Ramos (cell line): ENCODE measurements around the gene TTC23.
"Not testable (repeated sequence)": the region's sequence is repeated elsewhere in the genome, so short reads cannot be mapped to it uniquely, and the experiment has no call there.

Source experiments
- in situ Hi-C: fragments of 300-500 bp; cut with MboI; formaldehyde crosslinking; loops from one replicate; pipeline ENCODE4 v1.14.3; 2022; ENCODE audit warnings: low sequenced_read_pairs; ENCODE audit not compliant: unreplicated experiment

The TTC23 gene

DNA sequence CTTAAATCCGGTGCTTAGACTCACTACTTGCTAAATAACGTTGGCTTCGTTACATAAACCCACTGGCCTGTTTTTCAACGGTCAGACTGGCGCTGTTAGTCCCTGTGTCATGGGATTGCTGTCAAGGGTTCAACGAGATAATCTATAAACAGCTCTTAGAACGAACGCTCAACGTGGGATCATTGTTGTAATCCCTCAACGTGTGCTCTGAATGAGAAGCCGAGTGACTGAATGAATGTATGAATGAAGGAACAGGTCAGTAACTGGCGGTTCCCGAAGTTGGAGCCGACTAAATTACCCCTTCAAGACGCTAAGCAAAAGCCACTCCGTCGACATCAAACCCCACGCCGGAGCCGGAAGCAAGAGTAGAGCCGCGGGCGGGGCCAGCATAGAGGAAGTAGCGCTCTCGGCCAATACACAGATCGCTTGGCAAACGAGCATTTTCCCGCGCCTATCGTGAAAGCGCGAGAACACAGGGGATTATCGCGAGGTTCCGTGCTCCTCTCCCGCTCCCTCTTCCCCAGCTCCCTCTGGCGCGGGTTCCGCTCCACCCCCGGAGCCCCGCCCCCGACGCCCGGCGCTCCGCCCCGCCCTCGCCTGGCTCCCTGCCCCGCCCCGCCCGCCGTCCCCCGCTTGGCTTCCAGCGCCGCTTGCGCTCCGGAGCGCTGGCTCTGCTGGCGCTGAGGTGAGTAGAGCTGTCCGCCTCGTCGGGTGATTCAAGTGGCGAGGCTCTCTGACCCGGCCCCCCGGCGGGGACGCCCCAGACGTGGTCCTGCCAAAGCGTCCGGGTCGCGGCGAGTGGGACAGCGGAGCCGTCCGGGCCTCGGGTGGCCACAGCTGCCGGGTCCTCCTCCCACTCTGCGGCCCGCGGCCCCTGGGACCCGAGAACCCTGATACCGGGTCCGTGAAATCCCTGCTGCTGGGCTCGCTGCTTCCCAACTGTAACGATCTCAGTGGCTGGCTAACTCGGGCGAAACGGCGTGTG lies 1.8 kb upstream of the TTC23 start, which contains the start of gene LRRC28:
Gene LRRC28 (plus strand): TSS at position 625 of the 985 bp plus-strand sequence. CDS start 4,477 bp downstream, outside the sequence.
- in situ Hi-C loops: no loop called here

GRCh38 chr15:99250494-99250856 lies 1.1 kb upstream of the TTC23 start:
- in situ Hi-C loops: no loop called here

- in situ Hi-C loops: no loop called here
Observed at GRCh38 chr15:99250001-99250400, 620 bp upstream of the TTC23 start.

GRCh38 chr15:99248000-99248715 lies 1.2 kb downstream of the TTC23 start:
- in situ Hi-C loops: no loop called here

GRCh38 chr15:99247062-99247461 lies 2.3 kb downstream of the TTC23 start:
- in situ Hi-C loops: no loop called here

DNA sequence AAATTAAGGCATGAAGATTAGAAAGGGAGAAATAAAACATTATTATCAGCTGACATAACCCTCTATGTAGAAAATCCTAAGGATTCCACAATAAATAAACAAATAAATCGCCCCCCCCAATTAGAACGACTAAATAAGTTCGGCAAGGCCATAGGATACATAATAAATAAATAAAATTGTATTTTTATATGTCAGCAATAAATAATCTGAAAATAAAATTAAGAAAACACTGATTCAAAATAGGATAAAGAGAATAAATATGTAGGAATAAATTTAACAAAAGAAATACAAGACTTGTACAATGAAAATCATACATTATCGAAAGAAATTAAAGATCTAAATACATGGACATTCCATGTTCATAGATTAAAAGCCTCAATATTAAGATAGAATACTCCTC lies 5.1 kb downstream of the TTC23 start:
- in situ Hi-C loops: no loop called here

- in situ Hi-C loops: no loop called here
Observed at GRCh38 chr15:99241752-99242151, 7.6 kb downstream of the TTC23 start.

DNA sequence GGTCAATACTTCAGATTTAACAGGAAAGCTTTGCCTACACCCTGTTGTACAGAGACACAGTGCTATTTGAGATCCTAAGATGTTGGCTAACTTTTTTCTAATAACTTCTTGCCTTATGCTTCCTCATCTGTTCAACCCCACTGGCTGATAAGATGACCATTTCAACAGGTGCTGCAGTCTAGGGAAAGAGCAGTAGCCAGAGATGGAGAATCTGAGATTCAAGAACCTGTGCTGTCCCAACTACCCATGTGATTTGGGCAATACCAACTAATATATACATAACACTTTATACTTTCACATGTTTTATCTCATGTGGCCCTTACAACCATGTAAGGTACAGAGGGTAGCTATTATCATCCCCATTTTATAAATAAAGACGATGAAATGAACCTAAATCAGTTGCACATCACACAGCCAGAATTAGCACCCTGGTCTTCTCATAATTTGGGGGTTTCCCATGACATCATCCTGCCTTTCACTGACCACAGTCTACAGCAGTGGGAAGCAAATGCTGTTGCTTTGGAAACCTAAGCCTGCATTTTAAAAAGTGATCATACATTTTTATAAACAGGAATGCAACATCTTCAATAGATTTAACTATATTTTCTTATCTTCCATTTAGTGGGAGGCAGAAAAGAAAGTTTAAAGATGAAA lies 9.7 kb downstream of the TTC23 start:
- in situ Hi-C loops: no loop called here

- in situ Hi-C loops: no loop called here
Observed at GRCh38 chr15:99238849-99239248, 10.5 kb downstream of the TTC23 start.

DNA sequence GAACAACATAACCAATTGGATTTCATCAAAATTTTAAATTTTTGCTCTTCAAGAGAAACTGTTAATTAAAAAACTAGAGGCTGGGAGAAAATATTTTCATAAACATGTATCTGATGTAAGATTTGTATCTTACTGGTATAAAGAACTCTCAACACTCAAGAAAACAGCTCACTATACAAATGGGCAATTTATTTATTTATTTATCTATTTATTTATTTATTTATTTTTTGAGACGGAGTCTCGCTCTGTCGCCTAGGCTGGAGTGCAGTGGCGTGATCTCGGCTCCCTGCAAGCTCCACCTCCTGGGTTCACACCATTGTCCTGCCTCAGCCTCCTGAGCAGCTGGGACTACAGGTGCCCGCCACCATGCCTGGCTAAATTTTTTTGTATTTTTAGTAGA lies 15.2 kb downstream of the TTC23 start:
- in situ Hi-C loops: not testable (repeated sequence)

- in situ Hi-C loops: no loop called here
Observed at GRCh38 chr15:99232740-99233139, 16.6 kb downstream of the TTC23 start.

- in situ Hi-C loops: no loop called here
Observed at GRCh38 chr15:99230867-99231266, 18.5 kb downstream of the TTC23 start.

- in situ Hi-C loops: no loop called here
Observed at GRCh38 chr15:99228120-99228770, 21.1 kb downstream of the TTC23 start.

- in situ Hi-C loops: no loop called here
Observed at GRCh38 chr15:99226802-99227201, 22.6 kb downstream of the TTC23 start.

- in situ Hi-C loops: no loop called here
Observed at GRCh38 chr15:99224372-99225214, 24.8 kb downstream of the TTC23 start.

GRCh38 chr15:99213187-99213811 lies 36.1 kb downstream of the TTC23 start:
- in situ Hi-C loops: no loop called here

GRCh38 chr15:99212406-99212805 lies 37.0 kb downstream of the TTC23 start:
- in situ Hi-C loops: no loop called here

GRCh38 chr15:99211926-99212325 lies 37.5 kb downstream of the TTC23 start:
- in situ Hi-C loops: no loop called here

DNA sequence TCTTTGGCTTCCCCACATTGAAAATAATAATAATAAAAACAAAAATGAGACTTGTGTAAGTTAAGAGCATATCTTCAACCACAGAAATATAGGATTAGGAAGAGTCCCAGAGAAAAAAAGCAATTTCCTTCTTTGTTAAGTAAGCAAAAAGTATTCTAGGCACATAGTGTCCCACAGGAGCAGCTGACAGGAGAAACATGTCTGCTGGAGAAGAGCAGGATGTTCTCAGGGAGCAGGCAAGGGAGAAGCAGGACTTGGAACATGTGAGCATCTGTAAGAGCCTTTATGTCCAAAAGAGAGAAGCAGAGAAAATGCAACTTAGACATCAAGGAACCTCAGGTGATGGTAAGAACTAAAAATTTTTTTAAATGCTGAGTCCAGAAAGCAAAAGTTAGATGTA lies 39.0 kb downstream of the TTC23 start:
- in situ Hi-C loops: no loop called here
